Thymus (tissue), 11 donors: Measurements from ENCODE around the gene TULP3. TPM values are rescaled to one million over a fixed set of nuclear protein-coding genes. Genes with fewer than 3 reads are reported as not detected.

ENCODE experiments used
- DNase-seq, 9 donors: peaks; one replicate each; pipeline ENCODE4 v3.0.0-alpha.2; 2013; ENCODE audit warnings: low spot score in 9 of 9, low read depth in 6 of 9, missing footprints in 1 of 9
- H3K27ac ChIP-seq, 2 donors: one replicate each; pipeline ENCODE4 v1.5.1; 2013; ENCODE audit warnings: control low read depth in 1 of 2, low read depth in 1 of 2, low read length in 1 of 2, mild to moderate bottlenecking in 1 of 2, moderate library complexity in 1 of 2
- H3K27me3 ChIP-seq, 2 donors: one replicate each; pipeline ENCODE4 v1.5.1; 2013; ENCODE audit warnings: low read length in 1 of 2; ENCODE audit not compliant: control insufficient read depth in 2 of 2, insufficient read depth in 1 of 2
- H3K36me3 ChIP-seq, 2 donors: one replicate each; pipeline ENCODE4 v1.5.1; 2013; ENCODE audit warnings: low read length in 1 of 2, mild to moderate bottlenecking in 1 of 2, moderate library complexity in 1 of 2; ENCODE audit not compliant: control insufficient read depth in 2 of 2, insufficient read depth in 2 of 2
- H3K4me1 ChIP-seq, 2 donors: one replicate each; pipeline ENCODE4 v1.5.1; 2013; ENCODE audit warnings: low read length in 2 of 2; ENCODE audit not compliant: control insufficient read depth in 2 of 2, insufficient read depth in 2 of 2
- H3K4me3 ChIP-seq, 2 donors: one replicate each; pipeline ENCODE4 v1.5.1; 2013; ENCODE audit warnings: low read length in 2 of 2, control low read depth in 1 of 2, mild to moderate bottlenecking in 1 of 2
- H3K9me3 ChIP-seq, 2 donors: one replicate each; pipeline ENCODE4 v1.5.1; 2013; ENCODE audit warnings: low read length in 1 of 2, mild to moderate bottlenecking in 1 of 2; ENCODE audit not compliant: control insufficient read depth in 2 of 2, insufficient read depth in 1 of 2
- WGBS: extraction: QIAGEN DNeasy Blood & Tissue Kit; methylation state at CpG from one replicate; pipeline ENCODE4 v1.1.7; 2013; 5-methylcytosine and 5-hydroxymethylcytosine counted together
- polyA plus RNA-seq: library from polyadenylated mRNA; stranded (reverse); fragments of 200-250 nt; gene quantifications from one replicate; pipeline ENCODE4 v1.2.3, GENCODE V29; 2013
- total RNA-seq: library from RNA; stranded (reverse); fragments of 120-200 nt; gene quantifications from one replicate; pipeline ENCODE4 v1.2.4, GENCODE V29; 2013
- donor health status: healthy.

The TULP3 gene
- total and polyA plus RNA-seq, 2 donors, result 10.3 to 10.5 TPM

DNA sequence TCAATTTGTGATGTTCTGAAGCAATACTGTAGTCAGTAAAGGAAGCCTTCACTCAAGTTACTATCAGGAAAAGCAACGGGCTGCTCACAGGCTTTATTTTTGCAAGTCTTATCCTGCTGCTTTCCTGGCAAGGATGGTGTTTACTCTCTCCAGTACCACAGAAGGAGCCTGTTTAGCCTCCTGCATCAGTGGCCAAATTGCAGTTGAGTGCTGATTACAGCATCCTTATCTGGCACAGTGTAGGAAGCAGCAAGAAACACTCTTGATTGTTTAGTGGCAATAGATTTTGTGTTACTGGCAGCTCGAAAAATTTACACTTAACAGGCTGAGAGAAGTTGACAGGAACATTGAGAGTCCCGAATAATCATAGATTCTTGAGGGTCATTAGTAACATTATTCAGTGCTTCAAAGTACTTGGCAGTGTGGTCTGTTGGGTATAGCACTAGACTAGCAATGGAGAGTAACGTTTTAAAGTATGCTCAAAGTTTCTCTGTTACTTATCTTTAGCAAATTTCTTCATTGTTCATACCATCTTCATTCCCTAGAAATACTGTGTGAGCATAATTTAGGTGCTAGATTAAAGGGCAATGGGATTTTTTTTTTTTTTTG, 11.7 kb downstream of the TULP3 start:
- Histone ChIP-seq H3K9me3 (no peaks in the 10 kb centered on the region), H3K27me3 (no peaks in the 10 kb centered on the region), H3K4me3 (no peak overlapping the region), H3K4me1 (no peaks in the 10 kb centered on the region), H3K27ac (no peak overlapping the region), H3K36me3 (no peaks in the 10 kb centered on the region)
- WGBS, result 90% methylated on average over 4 of the region's 4 CpGs
- DNase-seq, result no peak

DNA sequence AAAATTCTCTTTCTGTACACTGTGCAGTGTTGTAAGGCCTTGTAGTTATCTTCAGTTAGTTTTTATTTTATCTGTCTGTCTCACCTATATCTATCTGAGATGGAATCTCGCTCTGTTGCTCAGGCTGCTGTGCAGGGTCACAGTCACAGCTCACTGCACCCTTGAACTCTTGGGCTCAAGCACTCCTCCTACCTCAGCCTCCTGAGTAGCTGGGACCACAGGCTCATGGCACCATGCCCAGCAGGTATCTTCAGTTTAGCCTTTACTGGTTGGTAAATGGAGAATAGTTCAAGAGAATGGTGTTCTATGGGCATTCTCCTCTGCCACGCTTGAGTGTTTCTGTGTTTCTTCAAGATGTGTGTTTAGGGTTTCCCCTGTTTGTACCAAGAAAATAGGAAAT, 13.6 kb downstream of the TULP3 start:
- no peak for DNase-seq
- Histone ChIP-seq H3K9me3 (no peaks in the 10 kb centered on the region), H3K4me1 (no peaks in the 10 kb centered on the region), H3K36me3 (no peaks in the 10 kb centered on the region), H3K27ac (no peak overlapping the region), H3K4me3 (no peak overlapping the region), H3K27me3 (no peaks in the 10 kb centered on the region)
- WGBS, result 97% methylated on average over 2 of the region's 2 CpGs

- H3K9me3 ChIP-seq, result no peaks in the 10 kb centered on the region
- WGBS, result 98% methylated on average over 3 of the region's 3 CpGs
- no peak overlapping the region for H3K4me3 ChIP-seq
- no peaks in the 10 kb centered on the region for H3K27me3 ChIP-seq
- no peaks in the 10 kb centered on the region for H3K4me1 ChIP-seq
- H3K27ac ChIP-seq, result no peak overlapping the region
- DNase-seq, result no peak
- H3K36me3 ChIP-seq, result peaks cover 0 to 2% of the 10 kb centered on the region in 2 donors
Observed at GRCh38 chr12:2912216-2912575, 21.5 kb downstream of the TULP3 start.

DNA sequence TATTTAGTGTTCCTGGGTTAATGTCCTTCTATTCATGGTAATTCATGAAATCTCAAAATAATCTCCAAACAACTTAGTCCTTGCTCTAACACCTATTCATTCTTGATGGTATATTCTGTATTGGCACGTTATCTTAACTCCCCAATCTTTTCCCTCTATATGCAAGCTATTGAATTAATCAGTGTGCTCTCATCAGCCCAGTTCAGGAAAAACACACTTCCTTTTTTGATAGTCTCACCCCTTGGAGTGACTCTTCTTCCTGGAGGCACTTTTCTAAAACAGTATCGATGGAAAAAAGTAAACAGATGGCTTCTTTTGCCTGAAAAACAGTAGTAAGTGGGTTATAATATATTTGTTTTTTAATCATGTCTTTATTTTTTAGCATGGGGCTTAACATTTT, 28.6 kb downstream of the TULP3 start:
- Histone ChIP-seq H3K27ac (no peak overlapping the region), H3K4me1 (no peaks in the 10 kb centered on the region), H3K9me3 (no peaks in the 10 kb centered on the region), H3K36me3 (peaks cover 0 to 3% of the 10 kb centered on the region in 2 donors), H3K27me3 (no peaks in the 10 kb centered on the region), H3K4me3 (no peak overlapping the region)
- no peak for DNase-seq
- 91% methylated on average over 2 of the region's 2 CpGs for WGBS

- H3K4me1 ChIP-seq, result no peaks in the 10 kb centered on the region
Observed at GRCh38 chr12:2922329-2922728, 31.6 kb downstream of the TULP3 start.

GRCh38 chr12:2923057-2923456, 32.4 kb downstream of the TULP3 start:
- H3K27ac ChIP-seq, result no peak overlapping the region
- no peaks in the 10 kb centered on the region for H3K4me1 ChIP-seq
- no peaks in the 10 kb centered on the region for H3K27me3 ChIP-seq
- 97% methylated on average over 9 of the region's 9 CpGs for WGBS
- DNase-seq, result no peak
- H3K9me3 ChIP-seq, result no peaks in the 10 kb centered on the region
- no peak overlapping the region for H3K4me3 ChIP-seq
- H3K36me3 ChIP-seq, result peaks cover 0 to 3% of the 10 kb centered on the region in 2 donors

More at GRCh38 chr12:2922329-2922728, 31.6 kb downstream of the TULP3 start:
- Histone ChIP-seq H3K27me3 (no peaks in the 10 kb centered on the region), H3K9me3 (no peaks in the 10 kb centered on the region), H3K4me3 (no peak overlapping the region), H3K27ac (no peak overlapping the region), H3K36me3 (peaks cover 0 to 3% of the 10 kb centered on the region in 2 donors)
- no peak for DNase-seq
- 97% methylated on average over 2 of the region's 2 CpGs for WGBS

GRCh38 chr12:2924019-2924418, 33.3 kb downstream of the TULP3 start:
- Histone ChIP-seq H3K27me3 (no peaks in the 10 kb centered on the region), H3K27ac (no peak overlapping the region), H3K9me3 (no peaks in the 10 kb centered on the region), H3K4me1 (no peaks in the 10 kb centered on the region), H3K36me3 (peaks cover 0 to 3% of the 10 kb centered on the region in 2 donors), H3K4me3 (no peak overlapping the region)
- 95% methylated on average over 3 of the region's 3 CpGs for WGBS
- no peak for DNase-seq

DNA sequence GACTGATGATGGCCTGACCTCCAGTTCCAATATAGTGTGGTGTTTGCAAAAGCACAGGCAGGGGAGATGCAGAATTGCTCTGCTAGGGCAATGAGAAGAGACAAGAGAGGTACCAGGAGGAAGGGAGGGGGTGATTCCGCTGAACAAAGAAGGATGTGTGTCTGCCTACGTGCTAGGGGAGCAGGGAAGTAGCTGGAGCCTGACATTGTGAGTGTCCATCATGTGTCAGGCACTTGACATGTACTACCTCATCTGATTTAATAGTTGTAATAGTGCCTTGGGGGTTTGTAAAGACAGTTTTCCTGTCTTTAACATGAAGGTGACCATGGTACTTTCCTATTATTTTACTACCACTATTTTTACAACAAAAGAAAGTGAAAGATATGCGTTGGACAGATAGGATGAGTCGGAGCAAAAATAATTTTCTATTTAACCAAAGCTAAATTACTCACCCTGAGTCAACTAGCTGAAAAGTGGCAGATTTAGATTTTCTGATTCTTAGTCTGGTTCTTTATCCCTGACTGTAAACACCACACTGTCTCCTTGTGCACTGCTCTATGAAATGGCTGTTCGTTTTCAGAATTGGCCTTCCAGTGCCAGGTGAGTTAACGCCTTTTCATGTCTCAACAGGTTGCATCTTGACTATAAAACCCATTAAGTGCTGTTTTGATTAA, 34.8 kb downstream of the TULP3 start:
- H3K4me1 ChIP-seq, result no peaks in the 10 kb centered on the region
- DNase-seq, result no peak
- WGBS, result 92% methylated on average over 6 of the region's 6 CpGs
- H3K4me3 ChIP-seq, result no peak overlapping the region
- peaks cover 0 to 6% of the 10 kb centered on the region in 2 donors for H3K36me3 ChIP-seq
- H3K27me3 ChIP-seq, result no peaks in the 10 kb centered on the region
- no peaks in the 10 kb centered on the region for H3K9me3 ChIP-seq
- H3K27ac ChIP-seq, result peak overlapping the region; percentile 3 to 65

- no peak overlapping the region for H3K4me3 ChIP-seq
- no peaks in the 10 kb centered on the region for H3K4me1 ChIP-seq
- H3K36me3 ChIP-seq, result peaks cover 7 to 11% of the 10 kb centered on the region in 2 donors
- 96% methylated on average over 8 of the region's 8 CpGs for WGBS
- DNase-seq, result no peak
- no peak overlapping the region for H3K27ac ChIP-seq
- no peaks in the 10 kb centered on the region for H3K9me3 ChIP-seq
- no peaks in the 10 kb centered on the region for H3K27me3 ChIP-seq
Observed at GRCh38 chr12:2930865-2931264, 40.2 kb downstream of the TULP3 start.
